GM20000 (cell line): ENCODE results near the gene CAPN2.

ENCODE experiments used
- DNase-seq: peaks from one replicate; pipeline ENCODE4 v3.0.0; 2012; ENCODE audit warnings: low spot score
- TF ChIP-seq, protein P1 (sequence below): IDR thresholded peaks from 2 replicates; pipeline ENCODE4 v1.5.1; 2012; ENCODE audit warnings: mild to moderate bottlenecking, control low read depth; ENCODE audit errors: extremely low read depth, missing control alignments

The CAPN2 gene

DNA sequence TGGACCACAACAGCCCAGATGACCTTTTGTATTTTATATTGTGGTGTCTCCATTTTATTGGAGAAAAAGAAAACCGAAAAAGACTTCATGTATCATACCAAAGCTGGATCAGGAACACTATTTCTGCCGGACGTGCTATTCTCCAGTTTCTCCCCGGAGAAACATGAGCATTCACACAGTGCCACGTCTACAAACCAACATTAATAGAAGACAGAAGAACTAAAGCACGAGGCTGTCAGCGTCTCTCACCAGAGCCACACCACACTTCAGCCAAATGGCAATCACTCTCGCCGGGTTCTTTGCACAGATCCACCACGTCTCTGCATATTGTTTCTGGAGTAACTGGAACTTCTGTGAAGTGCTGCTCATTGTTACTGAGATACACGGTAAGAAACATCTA lies 108.6 kb downstream of the CAPN2 start:
- TF ChIP-seq, protein P1, sequence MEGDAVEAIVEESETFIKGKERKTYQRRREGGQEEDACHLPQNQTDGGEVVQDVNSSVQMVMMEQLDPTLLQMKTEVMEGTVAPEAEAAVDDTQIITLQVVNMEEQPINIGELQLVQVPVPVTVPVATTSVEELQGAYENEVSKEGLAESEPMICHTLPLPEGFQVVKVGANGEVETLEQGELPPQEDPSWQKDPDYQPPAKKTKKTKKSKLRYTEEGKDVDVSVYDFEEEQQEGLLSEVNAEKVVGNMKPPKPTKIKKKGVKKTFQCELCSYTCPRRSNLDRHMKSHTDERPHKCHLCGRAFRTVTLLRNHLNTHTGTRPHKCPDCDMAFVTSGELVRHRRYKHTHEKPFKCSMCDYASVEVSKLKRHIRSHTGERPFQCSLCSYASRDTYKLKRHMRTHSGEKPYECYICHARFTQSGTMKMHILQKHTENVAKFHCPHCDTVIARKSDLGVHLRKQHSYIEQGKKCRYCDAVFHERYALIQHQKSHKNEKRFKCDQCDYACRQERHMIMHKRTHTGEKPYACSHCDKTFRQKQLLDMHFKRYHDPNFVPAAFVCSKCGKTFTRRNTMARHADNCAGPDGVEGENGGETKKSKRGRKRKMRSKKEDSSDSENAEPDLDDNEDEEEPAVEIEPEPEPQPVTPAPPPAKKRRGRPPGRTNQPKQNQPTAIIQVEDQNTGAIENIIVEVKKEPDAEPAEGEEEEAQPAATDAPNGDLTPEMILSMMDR = no peak
- no peak for DNase-seq

DNA sequence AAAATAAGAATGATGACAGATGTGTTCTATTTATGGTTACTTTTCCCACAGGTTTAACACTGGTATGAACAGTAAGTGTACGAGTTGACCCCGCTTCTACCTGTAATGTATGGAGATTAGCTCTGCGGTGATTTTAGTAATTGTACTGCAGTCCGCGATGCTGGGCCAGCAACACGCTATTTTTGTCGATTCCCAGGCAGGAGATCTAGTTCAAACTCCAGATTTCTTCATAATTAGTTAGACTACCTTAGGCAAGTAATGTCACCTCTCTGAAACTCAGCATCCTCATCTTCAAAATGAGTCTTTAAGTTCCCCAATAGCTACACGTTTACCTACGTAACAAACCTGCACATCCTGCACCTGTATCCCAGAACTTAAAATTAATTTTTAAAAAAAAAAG lies 111.9 kb downstream of the CAPN2 start:
- no peak for DNase-seq
- TF ChIP-seq, protein P1 = no peak

DNA sequence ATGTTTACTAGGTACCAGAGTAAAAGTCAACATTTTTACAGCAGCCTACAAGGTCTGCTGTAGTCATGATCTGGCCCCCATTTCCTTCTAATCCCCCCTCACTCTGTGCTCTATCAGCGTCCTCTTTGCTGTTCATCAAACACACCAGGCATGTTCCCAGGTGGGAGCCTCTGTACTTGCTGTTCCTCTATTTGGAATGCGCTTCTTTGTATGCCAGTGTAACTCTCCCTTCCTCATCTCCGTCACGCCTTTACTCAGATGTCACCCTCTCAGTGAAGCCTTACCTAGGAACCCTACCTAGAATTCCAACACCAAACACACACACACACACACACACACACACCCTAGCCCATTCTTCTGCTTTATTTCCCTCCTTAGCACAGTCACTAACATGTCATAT lies 112.4 kb downstream of the CAPN2 start:
- no peak for DNase-seq
- TF ChIP-seq, protein P1 = no peak
